ENCODE results near the gene SERPING1.

SERPING1 gene

GRCh38 chr11:57657194-57658022, 59.9 kb downstream of the SERPING1 start, which contains the start of gene CLP1:
CLP1 (plus strand) TSS chr11:57657762; CDS start chr11:57659477, 1,715 bp downstream.
- peak; percentile 92 for DNase-seq

GRCh38 chr11:57658023-57658361, 60.5 kb downstream of the SERPING1 start:
- no peak for DNase-seq

- no peak for DNase-seq
Observed at GRCh38 chr11:57659669-57660068, 62.2 kb downstream of the SERPING1 start.

GRCh38 chr11:57662893-57663292, 65.4 kb downstream of the SERPING1 start:
- no peak for DNase-seq

GRCh38 chr11:57663975-57664374, 66.5 kb downstream of the SERPING1 start:
- no peak for DNase-seq

Data from GF-D8 (cell line).